Measurements from ENCODE around the gene ITIH5.
"Not testable (repeated sequence)": the region's sequence is repeated elsewhere in the genome, so short reads cannot be mapped to it uniquely, and the experiment has no call there.

Gene ITIH5

GRCh38 chr10:7666253-7667023 lies at the start of gene ITIH5:
Gene ITIH5 (minus strand): TSS chr10:7666966. CDS start chr10:7666892, 74 bp downstream.
- DNase-seq: no peak
- TF ChIP-seq GATA1 (IDR thresholded peaks at IDR 0.05; ENCODE audit: low read depth, low read length) (no peak), POLR2A (IDR thresholded peaks at IDR 0.05; ENCODE audit: low read length) (no peak)

DNA sequence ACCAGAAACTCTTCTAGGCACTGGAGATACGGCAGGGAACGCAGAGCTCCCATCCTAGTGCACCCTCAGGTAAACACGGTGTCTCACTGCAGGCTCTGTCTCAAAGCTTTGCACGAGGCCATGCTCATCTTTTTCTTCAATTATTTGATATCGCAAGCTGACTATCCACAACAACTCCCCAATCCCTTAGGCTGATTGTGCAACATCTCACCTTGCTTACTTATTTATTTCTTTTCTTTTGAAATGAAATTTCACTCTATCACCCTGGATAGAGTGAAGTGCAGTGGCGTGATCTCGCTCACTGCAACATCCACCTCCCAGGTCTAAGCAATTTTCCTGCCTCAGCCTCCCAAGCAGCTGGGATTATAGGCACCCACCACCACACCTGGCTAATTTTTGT lies 48.7 kb upstream of the ITIH5 start:
- no peak for DNase-seq
- TF ChIP-seq POLR2A (IDR thresholded peaks at IDR 0.05; ENCODE audit: low read length): no peak
- TF ChIP-seq GATA1 (IDR thresholded peaks at IDR 0.05; ENCODE audit: low read depth, low read length): no peak

- DNase-seq: not testable (repeated sequence)
Measured at GRCh38 chr10:7711075-7711474, 44.3 kb upstream of the ITIH5 start.

DNA sequence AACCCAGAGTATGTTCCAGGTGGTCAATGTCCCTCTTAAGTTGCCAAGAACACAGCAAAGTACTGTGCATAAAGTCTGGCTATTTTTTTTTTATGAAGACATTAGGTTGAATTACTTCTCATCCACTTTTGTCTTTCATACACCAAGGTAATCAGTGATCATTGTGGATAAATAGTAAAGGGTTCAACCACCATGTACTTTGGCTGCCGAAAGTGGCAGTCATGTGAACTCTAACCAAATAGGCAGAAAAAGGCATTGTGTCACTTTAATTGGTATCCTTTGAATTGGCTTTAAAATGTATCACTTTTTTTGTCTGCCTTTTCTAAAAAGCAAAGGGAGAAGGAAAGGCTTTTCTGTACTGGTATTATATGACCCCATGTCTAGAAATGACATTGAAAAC lies 43.7 kb upstream of the ITIH5 start:
- TF ChIP-seq GATA1 (IDR thresholded peaks at IDR 0.05; ENCODE audit: low read depth, low read length): no peak
- no peak for TF ChIP-seq POLR2A (IDR thresholded peaks at IDR 0.05; ENCODE audit: low read length)
- DNase-seq: no peak

DNA sequence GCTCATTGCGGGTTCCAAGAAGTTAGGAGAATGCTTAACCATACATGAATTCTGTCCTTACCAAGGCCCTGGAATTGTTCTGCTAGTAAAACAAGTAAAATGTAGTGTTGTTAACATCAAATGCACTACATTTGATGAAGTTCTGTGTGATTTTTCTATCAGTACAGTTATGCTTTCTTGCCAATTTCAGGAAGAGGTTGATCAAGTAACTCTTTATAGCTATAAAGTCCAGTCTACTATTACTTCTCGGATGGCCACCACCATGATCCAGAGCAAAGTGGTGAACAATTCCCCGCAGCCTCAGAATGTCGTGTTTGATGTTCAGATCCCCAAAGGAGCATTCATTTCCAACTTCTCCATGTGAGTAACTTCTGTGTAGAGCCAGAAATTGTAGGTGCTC lies 42.1 kb upstream of the ITIH5 start:
- no peak for TF ChIP-seq POLR2A (IDR thresholded peaks at IDR 0.05; ENCODE audit: low read length)
- TF ChIP-seq GATA1 (IDR thresholded peaks at IDR 0.05; ENCODE audit: low read depth, low read length): no peak
- no peak for DNase-seq

- no peak for TF ChIP-seq POLR2A (IDR thresholded peaks at IDR 0.05; ENCODE audit: low read length)
- no peak for TF ChIP-seq GATA1 (IDR thresholded peaks at IDR 0.05; ENCODE audit: low read depth, low read length)
- no peak for DNase-seq
Measured at GRCh38 chr10:7707858-7708622, 41.3 kb upstream of the ITIH5 start.

- TF ChIP-seq POLR2A (IDR thresholded peaks at IDR 0.05; ENCODE audit: low read length): no peak
- no peak for DNase-seq
Measured at GRCh38 chr10:7707102-7707501, 40.3 kb upstream of the ITIH5 start.

DNA sequence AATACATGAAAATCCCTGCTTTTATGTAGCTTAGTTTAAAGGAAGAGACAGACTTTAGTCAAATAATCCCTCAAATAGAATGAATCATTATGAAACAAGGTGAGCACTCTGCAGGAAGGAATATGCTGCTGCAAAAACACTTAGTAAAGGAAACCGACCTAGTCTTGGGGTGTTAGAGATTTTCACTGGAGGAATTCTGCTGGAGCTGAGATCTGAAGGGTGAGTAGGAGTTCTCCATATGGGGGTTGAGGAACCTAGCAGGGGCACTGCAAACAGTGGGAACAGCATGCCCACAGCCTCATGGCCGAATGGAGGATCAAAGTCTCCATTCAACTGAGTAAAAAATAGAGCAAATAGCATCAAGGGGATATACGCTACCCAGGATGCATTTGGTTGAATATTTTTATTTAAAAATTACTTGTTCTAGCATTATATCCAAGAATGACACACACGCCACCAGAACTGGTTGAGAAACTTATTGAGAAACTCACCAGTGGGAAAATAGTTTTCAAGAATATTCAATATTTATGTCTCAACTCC lies 39.8 kb upstream of the ITIH5 start:
- no peak for DNase-seq
- TF ChIP-seq GATA1 (IDR thresholded peaks at IDR 0.05; ENCODE audit: low read depth, low read length) (no peak), POLR2A (IDR thresholded peaks at IDR 0.05; ENCODE audit: low read length) (no peak)

DNA sequence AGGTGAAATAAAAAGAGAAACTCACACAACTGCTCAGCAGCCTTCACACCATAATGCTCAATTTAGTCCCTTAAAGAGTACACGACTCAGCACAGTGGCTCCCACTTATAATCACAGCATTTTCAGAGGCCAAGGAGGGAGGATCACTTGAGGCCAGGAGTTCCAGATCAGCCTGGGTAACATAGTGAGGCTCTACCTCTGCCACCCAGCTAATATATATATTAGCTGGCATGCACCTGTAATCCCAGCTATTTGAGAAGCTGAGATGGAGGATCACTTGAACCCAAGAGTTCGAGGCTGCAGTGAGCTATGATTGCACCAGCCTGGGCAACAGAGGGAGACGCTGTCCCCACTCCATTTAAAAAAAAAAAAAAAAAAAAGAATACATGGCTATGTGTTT lies 38.6 kb upstream of the ITIH5 start:
- no peak for TF ChIP-seq POLR2A (IDR thresholded peaks at IDR 0.05; ENCODE audit: low read length)
- no peak for DNase-seq

DNA sequence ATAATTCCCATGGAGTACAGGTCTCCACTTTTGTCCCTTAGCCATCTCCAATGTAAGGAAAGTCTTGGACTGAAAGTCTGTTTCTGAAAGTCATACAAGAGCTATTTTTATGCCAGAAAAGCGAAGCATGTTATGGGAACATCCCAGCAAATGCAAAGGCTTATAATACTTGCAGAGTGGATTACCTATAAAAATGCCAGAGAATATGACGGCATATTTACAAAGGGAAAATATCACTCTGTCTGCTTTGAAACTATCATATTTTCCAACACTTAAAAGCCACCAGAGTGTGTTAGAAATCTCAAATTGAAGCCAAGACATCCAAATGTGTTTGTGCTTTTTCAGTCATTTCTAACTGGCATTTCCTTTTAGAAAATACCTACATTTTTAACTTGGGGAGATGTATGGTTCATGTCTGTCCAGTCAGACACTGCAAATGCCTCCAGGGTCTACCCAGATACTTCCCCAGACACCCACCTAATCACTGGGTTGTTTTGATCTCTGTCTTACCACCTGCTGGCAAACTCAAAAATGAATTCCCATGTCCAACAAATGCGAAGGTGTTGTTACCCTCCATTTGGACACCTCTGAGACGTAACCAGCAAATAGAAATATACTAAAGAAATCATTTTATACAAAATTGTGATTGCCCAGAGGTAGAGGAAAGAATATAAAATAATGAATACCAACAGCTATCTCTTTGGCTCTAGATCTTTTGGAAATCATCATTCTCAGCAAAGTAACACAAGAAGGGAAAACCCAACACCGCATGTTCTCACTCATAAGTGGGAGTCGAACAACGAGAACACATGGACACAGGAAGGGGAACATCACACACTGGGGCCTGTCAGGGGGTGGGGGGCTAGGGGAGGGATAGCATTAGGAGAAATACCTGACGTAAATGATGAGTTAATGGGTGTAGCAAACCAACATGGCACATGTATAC lies 37.6 kb upstream of the ITIH5 start:
- no peak for DNase-seq
- TF ChIP-seq POLR2A (IDR thresholded peaks at IDR 0.05; ENCODE audit: low read length) (no peak), GATA1 (IDR thresholded peaks at IDR 0.05; ENCODE audit: low read depth, low read length) (no peak)

GRCh38 chr10:7703140-7703539 lies 36.4 kb upstream of the ITIH5 start, which contains the start of gene ITIH2:
Gene ITIH2 (plus strand): TSS chr10:7703316. CDS start chr10:7703435, 119 bp downstream.
- DNase-seq: no peak
- TF ChIP-seq POLR2A (IDR thresholded peaks at IDR 0.05; ENCODE audit: low read length): no peak
- TF ChIP-seq GATA1 (IDR thresholded peaks at IDR 0.05; ENCODE audit: low read depth, low read length): no peak

- DNase-seq: no peak
- TF ChIP-seq POLR2A (IDR thresholded peaks at IDR 0.05; ENCODE audit: low read length): no peak
- TF ChIP-seq GATA1 (IDR thresholded peaks at IDR 0.05; ENCODE audit: low read depth, low read length): no peak
Measured at GRCh38 chr10:7702288-7702812, 35.6 kb upstream of the ITIH5 start.

- DNase-seq: no peak
- TF ChIP-seq POLR2A (IDR thresholded peaks at IDR 0.05; ENCODE audit: low read length) (no peak), GATA1 (IDR thresholded peaks at IDR 0.05; ENCODE audit: low read depth, low read length) (no peak)
Measured at GRCh38 chr10:7701158-7701742, 34.5 kb upstream of the ITIH5 start.
